HEK293T (cell line): ENCODE measurements around the gene PPP1R9B.

Experiments used
- BHLHE40 ChIP-seq: fragments of 450-650 bp; IDR thresholded peaks from 2 replicates; pipeline ENCODE4 v1.6.1; 2016; ENCODE audit warnings: mild to moderate bottlenecking, moderate library complexity, borderline replicate concordance
- CTBP1 ChIP-seq: fragments of 450-650 bp; IDR thresholded peaks from 2 replicates; pipeline ENCODE4 v1.6.1; 2016; ENCODE audit warnings: borderline replicate concordance
- ELF4 ChIP-seq: fragments of 450-650 bp; IDR thresholded peaks from 2 replicates; pipeline ENCODE4 v1.6.1; 2017; ENCODE audit warnings: antibody characterized with exemption
- FOXA1 ChIP-seq: fragments of 450-650 bp; IDR thresholded peaks from 2 replicates; pipeline ENCODE4 v1.6.1; 2016; ENCODE audit warnings: mild to moderate bottlenecking
- FOXK2 ChIP-seq: fragments of 450-650 bp; IDR thresholded peaks from 2 replicates; pipeline ENCODE4 v1.6.1; 2016; ENCODE audit warnings: mild to moderate bottlenecking
- FOXM1 ChIP-seq: fragments of 450-650 bp; IDR thresholded peaks from 2 replicates; pipeline ENCODE4 v1.6.1; 2017; ENCODE audit warnings: mild to moderate bottlenecking, borderline replicate concordance
- HDGF ChIP-seq: fragments of 450-650 bp; IDR thresholded peaks from 2 replicates; pipeline ENCODE4 v1.6.1; 2017; ENCODE audit warnings: antibody characterized with exemption, borderline replicate concordance
- NFRKB ChIP-seq: fragments of 450-650 bp; IDR thresholded peaks from 2 replicates; pipeline ENCODE4 v1.6.1; 2016; ENCODE audit warnings: mild to moderate bottlenecking, moderate library complexity
- SP1 ChIP-seq: fragments of 450-650 bp; IDR thresholded peaks from 2 replicates; pipeline ENCODE4 v1.6.1; 2017
- SUZ12 ChIP-seq: fragments of 450-650 bp; IDR thresholded peaks from 2 replicates; pipeline ENCODE4 v1.6.1; 2016; ENCODE audit warnings: mild to moderate bottlenecking
- TARDBP ChIP-seq: fragments of 450-650 bp; IDR thresholded peaks from 2 replicates; pipeline ENCODE4 v1.6.1; 2016
- ZNF384 ChIP-seq: fragments of 450-650 bp; IDR thresholded peaks from 2 replicates; pipeline ENCODE4 v1.6.1; 2016
- TF ChIP-seq, protein P1 (sequence below): fragments of 450-650 bp; IDR thresholded peaks from 2 replicates; pipeline ENCODE4 v1.6.1; 2016

DNA sequence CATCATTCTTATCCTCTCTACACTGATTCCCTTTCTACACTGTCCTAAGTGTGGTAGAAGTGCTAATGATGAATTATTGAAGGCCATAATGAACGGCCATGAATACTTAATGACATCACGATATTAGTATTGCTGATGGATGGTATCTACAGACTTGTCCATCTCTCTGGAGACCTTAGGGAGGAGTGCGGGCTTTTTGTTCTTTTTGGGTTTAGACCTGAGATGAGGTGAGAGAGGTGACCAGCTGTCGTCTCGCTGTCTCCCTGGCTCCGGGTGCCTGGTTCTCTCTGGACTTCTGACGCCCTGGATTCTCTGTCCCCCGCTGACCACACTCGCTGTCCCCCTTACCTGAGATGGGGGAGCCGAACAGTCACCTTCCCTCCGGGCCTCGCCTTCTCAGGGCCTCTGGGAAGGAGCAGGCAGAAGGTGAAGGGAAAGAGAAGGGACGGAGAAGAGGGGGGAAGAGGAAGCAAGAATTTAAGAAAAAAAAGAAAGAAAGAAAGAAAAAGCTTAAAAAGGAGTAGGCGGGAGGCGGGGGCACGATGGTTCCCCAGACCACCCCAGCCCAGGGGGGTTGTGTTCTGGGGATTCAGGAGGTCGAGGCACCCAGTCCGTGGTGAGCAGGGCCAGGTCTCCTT, 32.4 kb upstream of the PPP1R9B start:
- TF ChIP-seq FOXK2 (no peak), ELF4 (no peak), CTBP1 (no peak), BHLHE40 (no peak), FOXM1 (no peak), FOXA1 (no peak), SUZ12 (no peak), HDGF (no peak), SP1 (no peak), TARDBP (no peak), NFRKB (no peak), ZNF384 (no peak)
- TF ChIP-seq, protein P1, sequence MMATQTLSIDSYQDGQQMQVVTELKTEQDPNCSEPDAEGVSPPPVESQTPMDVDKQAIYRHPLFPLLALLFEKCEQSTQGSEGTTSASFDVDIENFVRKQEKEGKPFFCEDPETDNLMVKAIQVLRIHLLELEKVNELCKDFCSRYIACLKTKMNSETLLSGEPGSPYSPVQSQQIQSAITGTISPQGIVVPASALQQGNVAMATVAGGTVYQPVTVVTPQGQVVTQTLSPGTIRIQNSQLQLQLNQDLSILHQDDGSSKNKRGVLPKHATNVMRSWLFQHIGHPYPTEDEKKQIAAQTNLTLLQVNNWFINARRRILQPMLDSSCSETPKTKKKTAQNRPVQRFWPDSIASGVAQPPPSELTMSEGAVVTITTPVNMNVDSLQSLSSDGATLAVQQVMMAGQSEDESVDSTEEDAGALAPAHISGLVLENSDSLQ, result no peak
